D341Med (cell line): Measurements from ENCODE around the gene SV2B.

ENCODE experiments used
- DNase-seq: peaks from one replicate; pipeline ENCODE4 v3.0.0; 2012; ENCODE audit warnings: low spot score

The SV2B gene

DNA sequence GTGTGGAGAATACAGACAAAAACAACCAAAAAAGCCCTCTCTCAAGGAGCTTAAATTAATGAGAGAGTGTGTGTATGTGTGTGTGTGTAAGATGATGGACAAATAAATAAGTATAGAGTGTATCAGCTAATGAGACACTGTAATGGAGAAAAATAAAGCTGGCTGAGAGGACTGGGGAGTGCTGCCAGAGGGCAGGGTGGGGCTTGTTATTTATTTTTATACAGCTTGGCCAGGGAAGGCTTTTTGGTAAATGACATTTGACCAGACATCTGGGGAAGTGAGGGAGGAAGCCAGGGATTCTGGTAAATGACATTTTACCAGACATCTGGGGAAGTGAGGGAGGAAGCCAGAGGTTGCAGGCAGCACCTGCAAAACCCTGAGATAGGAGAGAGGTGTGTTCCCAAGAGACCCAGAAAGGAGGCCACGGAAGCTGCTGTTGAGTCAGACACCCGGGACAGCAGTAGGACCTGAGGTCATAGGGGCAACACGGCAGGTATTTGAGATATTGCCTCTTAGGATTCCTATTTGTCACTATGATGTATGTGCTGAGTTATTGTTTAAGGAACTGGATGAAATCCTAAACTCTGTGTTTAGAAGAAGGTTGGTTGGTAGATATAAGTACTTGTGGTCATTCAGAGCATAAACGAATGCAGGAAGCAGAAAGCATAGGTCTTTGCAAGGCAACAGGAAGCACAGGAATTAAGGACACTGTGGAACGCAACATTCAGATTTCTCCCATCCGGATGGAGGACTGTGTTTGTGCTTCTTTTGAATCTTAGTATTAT, 2.7 kb downstream of the SV2B start:
- DNase-seq: no peak

DNA sequence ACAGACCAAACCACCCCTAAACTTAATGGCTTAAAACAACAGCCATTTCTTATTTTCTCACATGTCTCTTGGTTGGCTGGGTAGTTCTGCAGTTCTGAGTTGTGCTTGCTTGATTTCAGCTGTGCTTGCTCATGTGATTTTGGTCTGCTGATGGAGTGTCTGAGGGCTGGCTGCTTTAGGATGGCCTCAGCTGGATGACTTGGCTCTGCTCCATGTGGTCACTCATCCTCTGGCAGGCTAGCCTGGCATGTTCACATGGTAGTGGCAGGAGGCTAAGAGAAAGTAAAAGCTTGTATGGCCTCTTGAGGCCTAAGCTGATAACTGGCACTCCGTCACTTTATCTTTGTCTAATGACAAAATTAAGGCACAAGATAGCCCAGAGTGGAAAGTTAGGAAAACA, 4.1 kb downstream of the SV2B start:
- DNase-seq: no peak

DNA sequence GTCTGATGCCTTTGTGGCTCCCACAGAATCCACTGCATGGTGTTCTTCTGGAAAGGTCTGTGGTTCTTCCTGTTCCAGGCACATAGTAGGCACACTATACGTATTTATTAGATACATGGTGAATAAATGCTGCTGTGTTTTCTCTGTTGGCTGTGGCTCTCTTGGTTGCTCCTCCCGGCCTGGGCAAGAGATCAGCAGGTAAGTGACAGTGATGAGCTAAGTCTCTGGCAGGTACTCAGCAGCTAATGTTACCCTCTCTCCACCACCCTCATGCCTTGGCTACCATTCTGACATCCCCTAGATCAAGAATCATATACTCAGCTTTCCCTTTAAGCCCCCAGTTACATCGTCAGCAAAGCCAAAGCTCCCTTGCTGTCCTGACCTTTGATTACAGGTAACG, 8.4 kb downstream of the SV2B start:
- no peak for DNase-seq

DNA sequence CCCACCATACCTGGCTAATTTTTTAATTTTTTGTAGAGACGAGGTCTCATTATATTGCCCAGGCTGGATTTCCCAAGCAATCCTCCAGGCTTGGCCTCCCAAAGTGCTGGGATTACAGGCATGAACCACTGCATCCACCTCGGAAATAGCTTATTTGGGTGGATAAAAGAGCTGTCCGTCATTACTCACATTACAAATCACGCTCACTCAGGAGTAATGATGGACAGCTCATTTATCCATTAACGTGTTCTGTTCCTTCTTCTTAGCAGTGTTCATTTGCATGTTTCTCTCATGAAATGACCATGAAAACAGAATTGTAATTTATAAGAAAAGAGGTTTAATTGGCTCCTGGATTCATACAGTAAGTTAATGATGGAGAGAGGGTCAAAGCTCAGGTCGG, 9.8 kb downstream of the SV2B start:
- DNase-seq: no peak

DNA sequence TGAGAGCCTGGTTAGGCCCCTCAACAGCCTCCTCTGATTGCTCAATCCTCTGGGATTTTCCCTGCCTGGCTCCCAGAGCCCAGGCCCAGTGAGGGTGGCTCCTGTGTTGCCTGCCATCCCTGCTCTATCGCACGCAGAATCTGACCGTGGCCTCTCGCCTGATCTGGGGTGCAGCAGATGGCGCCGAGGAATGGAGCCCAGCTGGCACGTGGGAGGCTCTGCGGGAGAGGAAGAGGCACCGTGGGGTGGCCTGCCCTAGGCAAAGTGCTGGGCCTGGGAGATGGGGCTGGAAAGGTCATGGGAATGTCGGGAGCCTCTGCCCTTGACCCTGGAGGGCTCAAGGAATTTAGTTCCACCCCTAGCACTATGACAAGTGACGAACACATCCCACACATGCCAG, 10.3 kb downstream of the SV2B start:
- DNase-seq: no peak

DNA sequence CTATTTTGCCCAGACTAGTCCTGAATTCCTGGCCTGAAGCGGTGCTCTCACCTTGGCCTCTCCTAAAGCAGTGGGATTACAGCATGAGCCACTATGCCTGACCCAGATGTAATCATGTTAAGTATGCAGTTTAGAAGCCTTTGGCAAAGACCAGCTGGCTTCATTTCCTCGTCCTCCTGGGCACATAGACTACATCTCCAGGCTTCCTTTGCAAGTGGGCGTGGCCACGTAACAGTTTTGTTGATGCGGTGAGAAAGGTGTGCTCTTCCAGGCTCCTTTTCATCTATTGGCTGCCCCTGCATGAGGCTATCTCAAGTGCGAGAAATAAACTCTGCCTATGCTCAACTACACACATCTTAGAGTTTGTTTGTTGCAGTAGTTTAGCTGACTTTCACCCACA, 13.0 kb downstream of the SV2B start:
- DNase-seq: peak; percentile 49

DNA sequence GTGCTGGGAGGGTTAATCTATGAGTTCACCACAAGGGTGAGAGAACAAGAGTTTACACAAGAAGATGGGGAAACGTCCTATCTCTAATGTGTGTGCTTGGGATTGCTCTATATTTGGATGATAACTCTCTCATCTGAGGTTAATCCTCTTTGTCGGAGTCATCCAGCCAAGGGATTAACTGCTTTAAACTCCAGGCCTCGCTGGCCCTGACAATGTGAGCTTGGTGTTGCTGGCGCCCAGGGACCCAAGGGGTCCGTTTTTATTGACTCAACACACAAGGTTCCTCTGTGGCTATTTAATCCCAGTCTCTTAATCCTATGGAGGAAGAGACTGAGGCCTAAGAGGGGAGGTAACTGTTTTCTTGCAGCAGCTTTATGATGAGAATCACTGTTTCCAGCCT, 14.2 kb downstream of the SV2B start:
- peak; percentile 76 for DNase-seq

DNA sequence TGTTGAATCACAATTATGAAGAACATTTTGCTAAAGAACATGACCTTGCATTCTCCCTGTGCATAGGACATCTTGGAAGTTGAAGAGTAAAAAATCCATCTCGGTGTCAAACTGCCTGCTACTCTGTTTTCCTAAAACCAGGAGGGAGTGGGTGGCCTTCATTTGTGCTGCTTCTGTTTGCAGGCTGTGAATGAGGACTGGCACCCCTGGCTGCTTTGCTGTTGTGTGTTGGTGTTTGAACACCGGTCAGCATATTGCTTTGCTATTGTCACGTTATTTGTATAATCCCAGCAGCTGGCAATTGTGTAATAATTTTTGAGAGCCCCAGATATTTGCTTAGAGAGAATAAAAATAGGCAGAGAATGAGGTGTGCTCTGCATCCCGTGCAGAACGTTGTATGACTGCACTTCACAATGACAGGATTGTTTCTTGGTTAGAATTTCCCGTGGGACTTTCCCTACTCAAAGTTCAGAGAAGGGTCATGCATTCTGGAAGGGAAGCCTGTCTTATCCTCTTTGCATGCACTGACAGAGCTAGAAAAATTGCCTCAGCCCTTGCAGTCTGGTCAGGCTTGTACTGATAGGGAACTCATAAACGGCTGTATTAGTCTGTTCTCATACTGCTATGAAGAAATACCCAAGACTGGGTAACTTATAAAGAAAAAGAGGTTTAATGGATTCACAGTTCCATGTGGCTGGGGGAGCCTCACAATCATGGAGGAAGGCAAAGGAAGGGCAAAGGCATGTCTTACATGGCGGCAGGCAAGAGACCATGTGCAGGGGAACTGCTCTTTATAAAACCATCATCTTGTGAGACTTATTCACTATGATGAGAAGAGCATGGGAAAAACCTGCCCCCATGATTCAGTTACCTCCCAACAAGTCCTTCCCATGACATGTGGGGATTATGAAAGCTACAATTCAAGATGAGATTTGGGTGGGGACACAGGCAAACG, 16.3 kb downstream of the SV2B start:
- DNase-seq: no peak

DNA sequence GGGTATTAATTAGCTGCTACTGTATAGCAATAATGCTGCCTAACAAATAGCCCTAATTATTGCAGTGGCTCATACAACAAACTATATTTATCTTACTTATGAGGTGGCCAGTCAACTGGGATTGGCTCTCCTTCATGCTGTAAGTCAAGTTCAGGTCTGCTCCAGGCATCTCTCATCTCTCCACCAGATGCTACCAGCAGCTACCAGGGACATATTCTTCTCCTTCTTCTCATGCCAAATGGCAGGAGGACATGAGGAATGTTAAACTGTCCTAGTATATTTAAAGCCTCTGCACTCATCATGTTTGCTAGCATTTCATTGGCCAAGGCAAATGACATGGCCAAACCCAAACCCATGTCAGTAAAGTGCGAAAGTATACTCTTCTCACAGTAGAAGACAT, 17.3 kb downstream of the SV2B start:
- DNase-seq: no peak

DNA sequence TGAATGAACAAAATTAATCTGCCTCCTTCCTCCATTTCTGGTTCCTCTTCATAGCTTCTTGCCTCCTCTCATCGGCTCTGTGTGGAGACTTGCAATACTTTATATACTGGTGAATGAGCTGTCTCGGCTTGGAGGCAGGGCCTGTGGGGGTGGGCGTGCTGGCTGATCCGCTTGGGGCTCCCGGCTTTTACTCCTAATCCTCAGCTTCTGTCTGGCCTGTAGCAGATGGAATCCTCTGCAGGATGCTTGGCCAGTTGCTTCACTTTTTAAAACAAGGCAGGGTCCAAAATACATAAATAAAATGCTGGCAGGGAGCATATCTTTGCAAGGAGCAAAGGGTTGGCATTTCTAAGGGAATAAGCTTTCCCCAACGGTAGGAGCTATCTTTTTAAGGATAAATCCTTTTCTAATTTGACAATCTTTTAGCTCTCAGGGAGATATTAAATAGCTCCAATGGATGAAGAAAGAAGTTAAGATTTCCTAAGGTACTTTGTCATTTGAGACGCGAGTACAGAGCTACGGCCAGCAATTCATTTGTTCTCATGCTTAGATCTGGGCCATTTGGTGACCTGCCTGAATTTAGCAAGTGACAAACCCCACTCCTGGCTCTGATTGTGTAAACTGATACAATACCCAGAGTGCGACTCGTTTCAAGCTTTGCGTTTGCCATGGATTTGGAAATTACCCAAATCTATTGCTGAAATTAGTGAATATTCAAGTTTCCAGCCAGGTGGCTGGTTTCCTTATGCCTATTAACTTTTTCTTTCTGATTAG, 18.9 kb downstream of the SV2B start:
- peak; percentile 85 for DNase-seq

DNA sequence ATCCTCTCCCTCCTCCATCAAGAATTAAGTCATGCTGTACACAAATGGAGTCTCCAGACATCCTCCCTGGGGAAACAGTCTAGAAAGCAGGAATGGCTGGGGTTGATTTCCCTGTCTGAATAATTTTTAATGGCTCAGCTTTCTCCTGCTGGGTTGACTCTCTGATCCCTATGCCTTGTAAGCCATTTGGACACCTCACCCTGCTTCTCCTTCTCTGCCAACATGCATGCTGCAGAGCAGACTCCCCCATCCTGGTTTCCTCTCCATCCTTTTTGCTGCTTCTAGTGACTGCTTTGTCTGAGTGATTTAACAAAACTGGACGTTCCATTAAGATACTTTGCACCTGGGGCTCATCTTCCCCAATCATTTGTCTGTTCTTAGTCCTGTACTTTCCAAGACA, 22.2 kb downstream of the SV2B start:
- no peak for DNase-seq

DNA sequence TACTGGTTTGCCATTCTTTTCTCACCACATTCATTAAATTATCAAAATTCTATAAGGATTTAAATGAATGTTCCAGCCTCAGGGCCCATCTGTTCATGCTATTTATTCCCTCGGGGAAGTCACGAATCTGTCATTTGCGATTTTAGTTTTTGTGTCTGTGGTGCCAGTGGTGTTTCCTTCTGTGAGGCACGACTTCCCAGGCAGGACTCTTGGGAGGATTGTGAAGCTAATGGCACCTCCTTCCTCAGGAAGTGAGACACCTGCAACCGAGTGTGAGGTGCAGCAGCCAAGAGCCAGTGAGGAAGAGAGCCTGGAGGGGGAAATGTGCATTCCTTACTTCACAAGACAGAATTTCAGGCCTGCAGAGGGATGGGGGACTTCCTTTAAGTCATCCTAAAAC, 24.1 kb downstream of the SV2B start:
- DNase-seq: no peak

DNA sequence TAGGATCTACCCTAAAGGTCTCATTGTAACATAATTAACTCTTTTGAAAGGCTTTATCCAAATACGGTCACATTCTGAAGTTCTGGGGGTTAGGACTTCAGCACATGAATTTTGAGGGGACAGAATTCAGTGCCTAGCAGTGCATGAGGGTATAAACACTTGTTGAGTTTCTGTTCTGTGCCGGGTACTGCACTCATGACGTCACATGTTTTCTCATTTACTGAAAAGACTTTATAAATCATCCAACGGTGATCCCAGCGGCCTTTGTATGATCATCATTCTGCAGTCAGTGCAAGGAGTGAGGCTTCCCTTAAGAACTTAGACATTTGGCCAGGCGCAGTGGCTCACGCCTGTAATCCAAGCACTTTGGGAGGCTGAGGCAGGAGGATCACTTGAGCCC, 25.1 kb downstream of the SV2B start:
- no peak for DNase-seq

DNA sequence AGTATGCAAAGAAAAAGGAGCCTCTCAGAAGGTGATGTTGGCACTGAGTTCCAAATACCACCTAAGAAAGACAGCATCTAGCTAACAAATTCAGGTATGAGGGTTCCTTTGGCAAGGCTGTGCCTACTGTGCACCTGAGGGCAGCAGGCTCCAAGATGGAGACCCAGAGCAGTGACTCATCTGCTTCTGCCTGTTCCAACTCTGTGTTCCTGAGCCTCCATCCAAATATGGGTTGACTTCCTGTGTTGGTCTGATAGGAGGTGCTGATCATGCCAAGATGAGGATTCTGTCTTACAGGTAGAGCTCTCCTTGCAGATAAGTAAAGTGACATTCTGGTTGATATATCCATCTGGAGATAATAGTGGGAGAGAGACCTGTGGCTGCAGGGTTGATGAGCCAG, 26.0 kb downstream of the SV2B start:
- DNase-seq: no peak

DNA sequence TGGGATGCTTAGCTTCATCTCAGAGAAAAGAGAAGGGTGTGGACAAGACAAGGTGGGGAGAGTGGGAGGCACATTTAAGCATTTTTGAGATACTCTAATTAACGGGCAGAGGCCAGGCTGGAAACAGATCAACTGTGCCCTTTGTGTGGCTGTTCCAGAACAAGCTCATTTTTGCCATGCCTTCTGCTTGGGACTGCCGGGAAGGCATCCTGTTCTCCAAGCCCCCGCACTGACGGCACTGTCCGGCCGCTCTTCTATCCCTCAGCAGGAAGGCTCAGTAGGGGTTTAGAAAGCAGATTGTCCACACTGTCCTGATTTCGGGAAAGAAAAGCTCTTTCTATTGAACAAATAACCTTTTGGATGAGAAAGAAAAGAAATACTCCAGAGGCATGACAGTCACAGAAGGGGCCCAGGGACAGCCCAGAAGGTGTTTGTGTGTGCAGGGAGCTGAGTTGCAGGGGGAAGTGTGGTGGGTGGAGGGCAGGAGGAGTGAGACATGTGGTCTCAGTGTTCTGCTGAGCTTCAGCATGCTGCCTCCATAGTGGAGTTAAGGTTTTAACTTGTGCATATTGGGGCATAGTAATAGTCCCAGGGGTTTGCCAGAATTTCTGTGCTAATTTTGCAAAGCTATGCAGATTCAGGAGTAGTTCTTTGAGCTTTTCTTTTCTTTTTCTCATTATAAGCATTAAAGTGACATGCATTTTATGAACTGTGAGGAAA, 27.3 kb downstream of the SV2B start:
- DNase-seq: no peak

DNA sequence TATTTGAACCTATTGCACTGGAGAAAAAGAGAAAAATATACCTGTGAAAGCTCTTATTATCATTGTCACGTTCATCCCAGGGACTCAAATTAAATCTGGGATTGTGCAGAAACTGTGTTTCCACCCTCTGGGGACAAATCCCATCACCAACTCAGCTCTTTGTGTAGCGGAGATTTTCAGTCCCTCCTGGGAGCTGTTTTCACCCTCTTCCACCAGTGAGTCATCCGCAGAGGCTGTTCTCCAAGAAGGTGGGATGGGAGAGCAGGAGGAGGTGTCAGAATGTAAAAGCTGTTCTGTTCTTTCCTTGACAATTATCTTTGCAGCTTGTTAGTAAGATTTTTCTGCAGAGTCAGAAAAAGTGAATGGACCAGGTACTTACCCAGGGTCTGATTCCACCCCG, 28.0 kb downstream of the SV2B start:
- DNase-seq: no peak

DNA sequence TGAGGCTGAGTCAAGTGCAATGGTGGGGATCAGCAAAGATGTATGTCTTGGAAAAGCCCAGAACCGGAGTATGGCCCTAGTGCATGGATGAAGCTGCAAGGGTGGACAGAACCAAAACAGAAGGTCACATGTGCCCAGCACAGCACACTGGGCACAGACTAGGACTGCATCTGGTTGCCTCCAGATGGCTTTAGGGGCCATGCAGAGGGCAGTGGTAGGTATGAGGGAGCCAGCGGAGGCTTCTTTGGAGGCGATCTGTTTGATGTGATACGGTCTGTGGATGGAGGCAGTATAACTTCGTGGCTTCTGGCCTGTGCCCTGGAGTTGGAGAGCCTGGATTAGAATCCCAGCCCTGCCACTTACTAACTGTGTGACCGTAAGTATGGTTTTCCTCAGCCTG, 29.4 kb downstream of the SV2B start:
- no peak for DNase-seq

DNA sequence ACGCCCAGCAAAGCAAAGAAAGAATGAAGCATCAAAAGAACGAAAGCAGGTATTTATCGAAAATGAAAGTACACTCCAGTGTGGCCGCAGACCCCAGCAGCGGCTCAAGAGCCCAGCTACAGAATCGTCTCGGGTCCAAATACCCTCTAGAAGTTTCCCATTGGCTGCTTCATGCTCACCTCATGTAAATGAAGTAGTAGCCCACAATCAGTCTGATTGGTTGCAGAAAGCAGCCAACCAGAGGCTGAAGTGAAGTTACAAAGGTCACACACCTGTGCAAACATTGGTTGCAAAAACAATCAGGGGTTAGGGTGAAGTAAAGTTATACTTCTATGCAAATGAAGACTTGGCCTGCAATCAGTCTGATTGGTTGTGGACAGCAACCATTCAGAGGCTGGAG, 32.0 kb downstream of the SV2B start:
- DNase-seq: no peak

DNA sequence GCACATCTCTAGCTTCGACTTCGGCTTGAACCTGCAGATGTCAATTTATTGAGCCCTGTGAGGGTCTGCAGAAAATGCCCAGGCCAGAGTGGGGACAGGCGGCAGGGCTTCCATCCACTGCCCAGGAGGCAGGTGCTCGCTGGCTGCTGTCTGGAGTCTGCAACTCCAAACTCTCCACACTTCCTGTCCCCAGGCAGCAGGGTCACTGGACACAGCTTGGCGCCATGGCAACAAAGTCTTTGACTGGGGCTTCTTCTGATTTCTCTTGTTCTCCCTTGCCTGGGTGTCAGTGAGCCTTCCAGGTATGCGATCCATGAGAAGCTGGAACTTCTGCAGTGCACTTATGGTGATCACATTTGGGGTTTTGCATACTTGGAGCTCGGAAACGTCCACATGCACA, 33.5 kb downstream of the SV2B start:
- no peak for DNase-seq

DNA sequence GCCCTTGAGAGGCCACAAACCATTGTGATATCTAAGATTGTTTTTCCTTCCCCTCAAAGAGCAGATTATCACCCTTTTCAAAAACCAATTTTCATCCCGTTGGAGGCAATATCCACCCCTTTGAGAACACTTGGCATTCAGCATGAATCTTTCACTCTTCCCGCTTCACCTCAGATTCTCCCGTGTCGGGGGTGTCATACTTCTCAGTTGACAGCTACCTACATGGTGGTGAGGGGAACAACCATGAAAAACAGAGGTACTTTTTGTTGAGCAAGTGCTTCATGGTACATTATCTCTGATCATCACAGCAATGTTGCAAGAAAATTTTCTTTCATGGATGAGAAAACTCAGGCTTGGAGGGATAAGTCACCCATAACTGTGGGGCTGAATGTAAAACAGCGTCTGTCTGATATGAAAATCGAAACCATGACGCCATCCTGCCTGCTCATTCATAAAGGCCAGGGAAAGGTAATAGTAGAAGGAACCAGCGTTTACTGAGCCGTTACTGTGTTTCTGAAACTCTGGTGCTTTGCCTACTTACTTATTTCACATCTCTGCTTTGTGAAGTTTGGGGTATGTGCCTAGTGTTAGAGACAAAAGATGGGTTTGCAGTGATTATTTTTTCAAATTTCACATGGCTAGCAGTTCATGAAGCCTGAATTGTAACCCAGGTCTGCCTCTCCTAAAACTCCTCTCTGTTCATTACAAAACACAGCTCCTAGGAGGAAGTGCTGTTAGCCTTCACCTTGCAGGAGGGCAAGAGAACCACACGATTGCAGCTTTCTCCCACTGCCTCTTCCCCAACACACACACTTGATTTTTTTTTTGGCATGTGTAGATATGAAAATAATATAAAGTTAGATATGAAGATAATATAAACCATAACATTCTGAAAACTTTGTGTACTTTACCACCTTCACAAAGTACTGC, 35.4 kb downstream of the SV2B start:
- no peak for DNase-seq

DNA sequence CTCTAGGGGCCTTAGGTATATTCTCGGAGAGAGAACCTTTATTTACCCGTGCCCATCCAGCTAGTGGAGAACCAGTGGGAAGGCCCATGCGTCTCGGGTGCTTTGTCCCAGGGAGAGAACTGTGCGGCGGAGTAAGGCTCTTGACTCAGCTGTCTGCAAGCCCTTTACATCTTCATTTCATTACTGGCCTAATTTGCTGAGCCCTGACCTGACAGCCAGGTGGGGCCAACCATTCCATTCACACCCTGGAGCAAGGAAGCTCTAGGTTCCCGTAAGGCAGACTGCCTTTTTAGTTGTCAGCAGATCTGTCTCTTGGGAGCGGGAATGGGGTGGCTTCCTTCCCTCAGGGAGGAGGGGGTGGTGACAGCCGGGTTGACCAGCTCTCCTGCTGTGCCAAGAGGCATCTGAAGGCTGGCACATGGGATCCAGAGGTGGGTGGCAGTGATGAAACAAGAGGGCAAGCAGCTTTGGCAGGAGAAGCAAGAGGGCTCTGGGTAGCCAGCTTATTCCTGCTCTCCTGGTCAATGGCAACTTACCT, 36.4 kb downstream of the SV2B start:
- no peak for DNase-seq
